Loucy (cell line): ENCODE data around the gene SUN5.

Experiments
- EZH2phosphoT487 ChIP-seq: fragments of 200-600 bp; IDR thresholded peaks from 2 replicates; pipeline ENCODE4 v1.6.1; 2018; ENCODE audit warnings: antibody characterized with exemption, mild to moderate bottlenecking, moderate library complexity, borderline replicate concordance
- TF ChIP-seq, protein P1 (sequence below): fragments of 200-600 bp; sonication (generic); conservative IDR thresholded peaks from 2 replicates; pipeline ENCODE4 v1.5.1; 2014; ENCODE audit warnings: mild to moderate bottlenecking, antibody characterized with exemption, low read length

DNA sequence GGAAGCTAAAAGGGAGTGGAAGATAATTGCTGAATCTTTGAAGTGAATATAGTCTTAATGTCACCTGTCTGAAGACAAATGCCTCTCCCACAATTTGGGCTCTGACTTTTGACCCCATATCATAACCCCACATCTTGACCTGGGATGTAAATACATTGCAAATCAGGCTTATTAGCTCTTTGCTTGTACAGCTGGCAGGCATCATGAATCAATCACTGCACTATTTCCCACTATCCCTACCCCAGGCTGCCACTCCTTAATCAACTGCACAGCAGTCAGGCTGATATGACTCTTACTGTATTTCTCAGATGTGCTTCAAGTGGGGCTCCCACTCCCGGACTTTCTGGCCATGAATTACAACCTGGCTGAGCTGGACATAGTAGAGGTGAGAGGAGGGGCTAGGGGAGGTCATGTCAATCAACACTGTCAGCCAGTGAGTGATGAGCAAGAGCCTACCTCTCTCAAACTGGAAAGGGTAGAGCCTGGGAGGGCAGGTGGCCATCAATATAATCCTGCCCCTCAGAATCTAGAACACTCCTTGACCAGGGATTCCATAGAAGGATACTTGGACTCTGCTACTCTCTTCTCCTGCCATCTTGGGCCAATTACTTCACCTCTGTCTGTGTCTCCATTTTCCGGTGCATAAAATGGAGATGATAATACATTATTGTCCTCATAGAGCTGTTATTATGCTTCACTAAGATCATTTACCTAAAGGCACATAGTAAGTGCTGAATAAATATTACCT, 38.9 kb upstream of the SUN5 start:
- TF ChIP-seq, protein P1, sequence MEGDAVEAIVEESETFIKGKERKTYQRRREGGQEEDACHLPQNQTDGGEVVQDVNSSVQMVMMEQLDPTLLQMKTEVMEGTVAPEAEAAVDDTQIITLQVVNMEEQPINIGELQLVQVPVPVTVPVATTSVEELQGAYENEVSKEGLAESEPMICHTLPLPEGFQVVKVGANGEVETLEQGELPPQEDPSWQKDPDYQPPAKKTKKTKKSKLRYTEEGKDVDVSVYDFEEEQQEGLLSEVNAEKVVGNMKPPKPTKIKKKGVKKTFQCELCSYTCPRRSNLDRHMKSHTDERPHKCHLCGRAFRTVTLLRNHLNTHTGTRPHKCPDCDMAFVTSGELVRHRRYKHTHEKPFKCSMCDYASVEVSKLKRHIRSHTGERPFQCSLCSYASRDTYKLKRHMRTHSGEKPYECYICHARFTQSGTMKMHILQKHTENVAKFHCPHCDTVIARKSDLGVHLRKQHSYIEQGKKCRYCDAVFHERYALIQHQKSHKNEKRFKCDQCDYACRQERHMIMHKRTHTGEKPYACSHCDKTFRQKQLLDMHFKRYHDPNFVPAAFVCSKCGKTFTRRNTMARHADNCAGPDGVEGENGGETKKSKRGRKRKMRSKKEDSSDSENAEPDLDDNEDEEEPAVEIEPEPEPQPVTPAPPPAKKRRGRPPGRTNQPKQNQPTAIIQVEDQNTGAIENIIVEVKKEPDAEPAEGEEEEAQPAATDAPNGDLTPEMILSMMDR: no peak
- no peak for TF ChIP-seq EZH2phosphoT487
